IMR-90 (cell line): ENCODE data around the gene GAS6. TPM values are rescaled to one million over a fixed set of nuclear protein-coding genes. Genes with fewer than 3 reads are reported as not detected.
A peak's percentile ranks its signal among the peaks of the same experiment; 100 is the strongest.

Experiments
- ATAC-seq: fragments of 200-7000 bp; cut with Tn5 transposase; 2 replicates; pipeline ENCODE4 v1.9.1; 2020; ENCODE audit warnings: low read depth, mild to moderate bottlenecking, moderate library complexity
- BruUV-seq: library from RNA; stranded (reverse); fragments of 400-500 nt; replicated peaks from 2 replicates; lab custom pipeline; 2021; lab: Mats Ljungman, UMichigan
- CTCF ChIA-PET: fragments of 300-600 bp; formaldehyde crosslinking; extraction: SDS; loops from one replicate; lab custom pipeline; 2021; ENCODE audit warnings: antibody characterized with exemption; lab: Yijun Ruan, JAX
- POLR2A ChIA-PET: fragments of 300-600 bp; sonication (Branson Sonifier 250); formaldehyde crosslinking; loops from one replicate; lab custom pipeline; 2022; ENCODE audit warnings: antibody characterized with exemption; ENCODE audit not compliant: unreplicated experiment; lab: Charles Lee
- DNase-seq: peaks from one replicate; pipeline ENCODE4 v3.0.0; 2013
- H2AFZ ChIP-seq: replicated peaks from 2 replicates; pipeline ENCODE3; 2013; ENCODE audit warnings: low read length, mild to moderate bottlenecking; ENCODE audit not compliant: poor library complexity
- H2AK5ac ChIP-seq: 2 replicates; pipeline ENCODE4 v1.6.1; 2013; ENCODE audit warnings: low read depth, low read length, inconsistent platforms
- H2AK9ac ChIP-seq: replicated peaks from 2 replicates; pipeline ENCODE3; 2013; ENCODE audit warnings: mild to moderate bottlenecking, low read depth, low read length, moderate library complexity; ENCODE audit not compliant: poor library complexity
- H2BK120ac ChIP-seq: 2 replicates; pipeline ENCODE4 v1.6.1; 2013; ENCODE audit warnings: low read depth, low read length, inconsistent platforms
- H2BK15ac ChIP-seq: 3 replicates; pipeline ENCODE4 v1.6.1; 2013; ENCODE audit warnings: low read depth, low read length, inconsistent platforms
- H2BK20ac ChIP-seq: 2 replicates; pipeline ENCODE4 v1.6.1; 2013; ENCODE audit warnings: low read depth, mild to moderate bottlenecking, inconsistent platforms, low read length, moderate library complexity
- H2BK5ac ChIP-seq: 2 replicates; pipeline ENCODE4 v1.6.1; 2013; ENCODE audit warnings: mild to moderate bottlenecking, low read depth, low read length, inconsistent platforms; ENCODE audit not compliant: poor library complexity, severe bottlenecking
- H3K14ac ChIP-seq: replicated peaks from 2 replicates; pipeline ENCODE4 v1.6.1; 2013; ENCODE audit warnings: low read depth, low read length, inconsistent platforms
- H3K18ac ChIP-seq: 2 replicates; pipeline ENCODE4 v1.6.1; 2013; ENCODE audit warnings: low read depth, low read length, control low read depth
- H3K23ac ChIP-seq: 2 replicates; pipeline ENCODE4 v1.6.1; 2013; ENCODE audit warnings: low read depth, low read length, inconsistent platforms
- H3K27ac ChIP-seq: 2 replicates; pipeline ENCODE4 v1.5.1; 2013; ENCODE audit warnings: mild to moderate bottlenecking, control low read depth, low read length; ENCODE audit not compliant: insufficient read depth
- H3K27me3 ChIP-seq: 2 replicates; pipeline ENCODE4 v1.6.1; 2013; ENCODE audit warnings: low read length; ENCODE audit not compliant: control insufficient read depth, insufficient read depth
- H3K36me3 ChIP-seq: 2 replicates; pipeline ENCODE4 v1.6.1; 2013; ENCODE audit warnings: low read length, mixed read lengths; ENCODE audit not compliant: control insufficient read depth, insufficient read depth
- H3K4ac ChIP-seq: 2 replicates; pipeline ENCODE4 v1.6.1; 2013; ENCODE audit warnings: low read depth, low read length, inconsistent platforms
- H3K4me1 ChIP-seq: 2 replicates; pipeline ENCODE4 v1.6.1; 2013; ENCODE audit warnings: low read length, mixed read lengths; ENCODE audit not compliant: control insufficient read depth, insufficient read depth
- H3K4me2 ChIP-seq: 2 replicates; pipeline ENCODE4 v1.6.1; 2013; ENCODE audit warnings: low read depth, mild to moderate bottlenecking, control low read depth, low read length, moderate library complexity
- H3K4me3 ChIP-seq: 2 replicates; pipeline ENCODE4 v1.5.1; 2013; ENCODE audit warnings: low read depth, mild to moderate bottlenecking, control low read depth, low read length, moderate library complexity; ENCODE audit not compliant: insufficient read depth
- H3K56ac ChIP-seq: 2 replicates; pipeline ENCODE4 v1.6.1; 2013; ENCODE audit warnings: low read length, inconsistent platforms; ENCODE audit not compliant: insufficient read depth; ENCODE audit errors: extremely low read depth
- H3K79me1 ChIP-seq, 2 experiments: 2 replicates each; pipeline ENCODE4 v1.6.1; 2013; ENCODE audit warnings: low read length in 2 of 2, inconsistent platforms in 1 of 2, low read depth in 1 of 2
- H3K9ac ChIP-seq: 2 replicates; pipeline ENCODE4 v1.6.1; 2013; ENCODE audit warnings: low read depth, low read length, control low read depth
- H3K9me1 ChIP-seq: 2 replicates; pipeline ENCODE4 v1.6.1; 2013; ENCODE audit warnings: low read length, inconsistent platforms; ENCODE audit not compliant: insufficient read depth
- H3K9me3 ChIP-seq: 2 replicates; pipeline ENCODE4 v1.6.1; 2013; ENCODE audit warnings: low read length; ENCODE audit not compliant: control insufficient read depth, insufficient read depth
- H4K20me1 ChIP-seq: 2 replicates; pipeline ENCODE4 v1.6.1; 2013; ENCODE audit warnings: low read length, inconsistent platforms; ENCODE audit not compliant: insufficient read depth
- H4K5ac ChIP-seq: 2 replicates; pipeline ENCODE4 v1.6.1; 2013; ENCODE audit warnings: mild to moderate bottlenecking, low read depth, low read length, control low read depth
- H4K8ac ChIP-seq, 2 experiments: 2 replicates each; pipeline ENCODE4 v1.6.1; 2013; ENCODE audit warnings: low read depth in 2 of 2, low read length in 2 of 2, control low read depth in 1 of 2, inconsistent platforms in 1 of 2
- H4K91ac ChIP-seq: 2 replicates; pipeline ENCODE4 v1.6.1; 2013; ENCODE audit warnings: low read depth, low read length, inconsistent platforms; ENCODE audit not compliant: insufficient read depth
- BHLHE40 ChIP-seq: fragments of 150-350 bp; IDR thresholded peaks from 2 replicates; pipeline ENCODE4 v1.6.1; 2016; ENCODE audit warnings: mild to moderate bottlenecking, low read depth, low read length
- CHD1 ChIP-seq: IDR thresholded peaks from 2 replicates; pipeline ENCODE4 v1.6.1; 2012; ENCODE audit warnings: low read depth, low read length, improper control_type of control experiment
- CTCF ChIP-seq: conservative IDR thresholded peaks from 2 replicates; pipeline ENCODE4 v1.5.1; 2012; ENCODE audit warnings: mild to moderate bottlenecking, low read depth, low read length, improper control_type of control experiment
- ELK1 ChIP-seq: fragments of 150-350 bp; IDR thresholded peaks from 2 replicates; pipeline ENCODE4 v1.6.1; 2016; ENCODE audit warnings: low read depth, mild to moderate bottlenecking, low read length, moderate library complexity, borderline replicate concordance
- FOS ChIP-seq: fragments of 150-350 bp; IDR thresholded peaks from 2 replicates; pipeline ENCODE4 v1.6.1; 2016; ENCODE audit warnings: low read depth, low read length
- MAFK ChIP-seq: IDR thresholded peaks from 2 replicates; pipeline ENCODE4 v1.6.1; 2012; ENCODE audit warnings: low read depth, low read length, improper control_type of control experiment
- MAZ ChIP-seq: IDR thresholded peaks from 2 replicates; pipeline ENCODE4 v1.6.1; 2012; ENCODE audit warnings: low read depth, mild to moderate bottlenecking, low read length, improper control_type of control experiment, moderate library complexity, borderline replicate concordance
- MXI1 ChIP-seq: IDR thresholded peaks from 2 replicates; pipeline ENCODE4 v1.6.1; 2012; ENCODE audit warnings: low read depth, mild to moderate bottlenecking, low read length, moderate library complexity, borderline replicate concordance
- NFE2L2 ChIP-seq: fragments of 150-350 bp; IDR thresholded peaks from 2 replicates; pipeline ENCODE4 v1.6.1; 2016; ENCODE audit warnings: low read depth, mild to moderate bottlenecking, low read length
- POLR2A ChIP-seq: IDR thresholded peaks from 2 replicates; pipeline ENCODE4 v1.6.1; 2012; ENCODE audit warnings: mild to moderate bottlenecking, low read depth, low read length
- RAD21 ChIP-seq: IDR thresholded peaks from 2 replicates; pipeline ENCODE4 v1.6.1; 2012; ENCODE audit warnings: low read length, improper control_type of control experiment
- RFX5 ChIP-seq: IDR thresholded peaks from 2 replicates; pipeline ENCODE4 v1.8.0; 2012; ENCODE audit warnings: low read depth, mild to moderate bottlenecking, low read length, moderate library complexity
- WGBS, 2 experiments: methylation state at CpG; one replicate each; pipeline versions ENCODE4 v1.1.5 to v1.1.7; 2013; ENCODE audit warnings: missing lambda C conversion rate in 2 of 2; ENCODE audit not compliant: insufficient read length in 1 of 2; ENCODE audit errors: extremely low coverage in 2 of 2; 5-methylcytosine and 5-hydroxymethylcytosine counted together
- dilution Hi-C: fragments of 300-500 bp; cut with HindIII; formaldehyde crosslinking; loops from one replicate; pipeline ENCODE4 v1.14.3; 2018; ENCODE audit warnings: low sequenced_read_pairs; ENCODE audit not compliant: unreplicated experiment
- in situ Hi-C: fragments of 300-500 bp; cut with MboI; formaldehyde crosslinking; loops from 3 replicates; pipeline ENCODE4 v1.14.3; 2019; ENCODE audit warnings: low sequenced_read_pairs, inconsistent platforms, mixed read lengths
- intact Hi-C: fragments of 100-400 bp; cut with micrococcal nuclease; formaldehyde crosslinking; loops from 2 replicates; pipeline ENCODE4 v1.10.0; 2022
- polyA plus RNA-seq, 3 experiments: library from polyadenylated mRNA; depleted of rRNA; stranded (reverse); fragments of >200 nt; gene quantifications; 2 replicates each; pipeline ENCODE4 v1.2.3, GENCODE V29; 2012; ENCODE audit warnings: low replicate concordance in 1 of 3
- total RNA-seq: library from RNA; depleted of rRNA; stranded (reverse); fragments of >200 nt; gene quantifications from 2 replicates; pipeline ENCODE4 v1.2.3, GENCODE V29; 2012

The GAS6 gene
- total and polyA plus RNA-seq, 2 of the 4 experiments (the other 2 are of a cell fraction) = 220 to 823 TPM

- H4K91ac ChIP-seq = no peak overlapping the region
- H4K8ac ChIP-seq = no peak overlapping the region
- H3K36me3 ChIP-seq = peaks cover 33% of the 10 kb centered on the region
- no peak overlapping the region for H2AK9ac ChIP-seq
- no peak overlapping the region for H2BK120ac ChIP-seq
- no peak overlapping the region for H3K18ac ChIP-seq
- no peaks in the 10 kb centered on the region for H3K27me3 ChIP-seq
- peaks cover 21 to 99% of the 10 kb centered on the region in 2 experiments; a peak in 3 of 4 replicates for H3K79me1 ChIP-seq
- H4K20me1 ChIP-seq = peaks cover 100% of the 10 kb centered on the region
- H3K14ac ChIP-seq = no peak overlapping the region
- intact Hi-C loops (no loop called here), in situ Hi-C loops (no loop called here), dilution Hi-C loops (no loop called here)
- no peak overlapping the region for H3K9ac ChIP-seq
- H3K23ac ChIP-seq = no peak overlapping the region
- CTCF ChIA-PET = no interaction called here
- no peak overlapping the region for H2AK5ac ChIP-seq
- no peak overlapping the region for H3K56ac ChIP-seq
- H3K4ac ChIP-seq = no peak overlapping the region
- POLR2A ChIA-PET = no interaction called here
- no peak overlapping the region for H3K4me3 ChIP-seq
- peak overlapping the region; percentile 55 for H2BK5ac ChIP-seq
- H3K4me1 ChIP-seq = peaks cover 56% of the 10 kb centered on the region
- H2AFZ ChIP-seq = no peak overlapping the region
- TF ChIP-seq RAD21 (no peak), NFE2L2 (no peak), CHD1 (no peak), RFX5 (no peak), MAFK (no peak), CTCF (no peak), POLR2A (no peak), ELK1 (no peak), FOS (no peak), BHLHE40 (no peak), MAZ (no peak), MXI1 (no peak)
- no peak overlapping the region for H2BK20ac ChIP-seq
- H3K9me3 ChIP-seq = no peaks in the 10 kb centered on the region
- BruUV-seq = no TSS peak
- no peak for ATAC-seq
- H3K9me1 ChIP-seq = peaks cover 61% of the 10 kb centered on the region
- H3K27ac ChIP-seq = no peak overlapping the region
- no peak overlapping the region for H3K4me2 ChIP-seq
- DNase-seq = no peak
- WGBS, 2 experiments = 100% methylated on average over 1 of the region's 1 CpG; no CpG with 5 or more reads in 1 of the 2 experiments
- H2BK15ac ChIP-seq = no peak overlapping the region
- no peak overlapping the region for H4K5ac ChIP-seq
Measured at GRCh38 chr13:113851480-113851803, 12.4 kb downstream of the GAS6 start.
